ENCODE results near the gene ACAD11.

ACAD11 gene

GRCh38 chr3:132624790-132625189 lies 34.8 kb downstream of the ACAD11 start:
- Histone ChIP-seq H3K4ac (ENCODE audit: low read length) (no peak overlapping the region), H3K23ac (ENCODE audit: low read depth, low read length, poor library complexity) (no peak overlapping the region), H3K9me3 (replicated peaks in 1 of 2; ENCODE audit: control insufficient read depth in 2 of 2, insufficient read depth in 1 of 2, low read depth in 1 of 2, low read length in 2 of 2) (no peaks in the 10 kb centered on the region), H3K36me3 (replicated peaks in 1 of 2; ENCODE audit: control insufficient read depth in 2 of 2, insufficient read depth in 2 of 2, low read length in 2 of 2) (peaks cover 3 to 53% of the 10 kb centered on the region in 2 donors), H3K4me3 (ENCODE audit: low read length in 2 of 2) (no peak overlapping the region), H3K9ac (ENCODE audit: low read depth, low read length, poor library complexity) (no peak overlapping the region), H3K27ac (replicated peaks; ENCODE audit: low read length) (no peak overlapping the region), H3K79me1 (ENCODE audit: low read depth, low read length) (no peaks in the 10 kb centered on the region), H2BK5ac (ENCODE audit: low read length) (no peak overlapping the region), H3K27me3 (ENCODE audit: control insufficient read depth in 3 of 3, insufficient read depth in 3 of 3, low read depth in 1 of 3, low read length in 3 of 3) (no peaks in the 10 kb centered on the region), H2AFZ (ENCODE audit: low read length) (no peak overlapping the region), H3K4me2 (ENCODE audit: insufficient read depth, low read length, poor library complexity, severe bottlenecking) (no peak overlapping the region), H3K14ac (ENCODE audit: low read length) (no peak overlapping the region), H4K8ac (ENCODE audit: low read depth, low read length) (no peak overlapping the region), H3K18ac (ENCODE audit: low read length) (peak overlapping the region; percentile 52), H2AK5ac (ENCODE audit: low read depth, low read length) (no peak overlapping the region), H2BK15ac (ENCODE audit: low read length) (no peak overlapping the region), H3K4me1 (ENCODE audit: control insufficient read depth in 2 of 2, insufficient read depth in 1 of 2, low read depth in 1 of 2, low read length in 2 of 2) (no peaks in the 10 kb centered on the region), H2BK12ac (ENCODE audit: low read length) (no peak overlapping the region), H2BK120ac (ENCODE audit: low read depth, low read length) (no peak overlapping the region), H4K91ac (ENCODE audit: low read depth, low read length, poor library complexity) (no peak overlapping the region)
- no peak for DNase-seq (ENCODE audit: low spot score)
- WGBS, 2 donors (ENCODE audit: extremely low coverage in 2 of 2, insufficient read length in 2 of 2, insufficient replicate concordance in 1 of 2), result no CpG with 5 or more reads among the region's 7 CpGs

GRCh38 chr3:132623646-132624045 lies 36.0 kb downstream of the ACAD11 start:
- no peak overlapping the region for H4K91ac ChIP-seq (ENCODE audit: low read depth, low read length, poor library complexity)
- H3K4ac ChIP-seq (ENCODE audit: low read length), result no peak overlapping the region
- H4K8ac ChIP-seq (ENCODE audit: low read depth, low read length), result no peak overlapping the region
- H2BK15ac ChIP-seq (ENCODE audit: low read length), result no peak overlapping the region
- H3K79me1 ChIP-seq (ENCODE audit: low read depth, low read length), result no peaks in the 10 kb centered on the region
- H3K4me3 ChIP-seq (ENCODE audit: low read length in 2 of 2), result no peak overlapping the region
- H2BK120ac ChIP-seq (ENCODE audit: low read depth, low read length), result no peak overlapping the region
- no peak overlapping the region for H2AFZ ChIP-seq (ENCODE audit: low read length)
- DNase-seq (ENCODE audit: low spot score), result no peak
- H3K27ac ChIP-seq (replicated peaks; ENCODE audit: low read length), result no peak overlapping the region
- no peak overlapping the region for H3K18ac ChIP-seq (ENCODE audit: low read length)
- no peaks in the 10 kb centered on the region for H3K4me1 ChIP-seq (ENCODE audit: control insufficient read depth in 2 of 2, insufficient read depth in 1 of 2, low read depth in 1 of 2, low read length in 2 of 2)
- H3K23ac ChIP-seq (ENCODE audit: low read depth, low read length, poor library complexity), result no peak overlapping the region
- no peak overlapping the region for H3K4me2 ChIP-seq (ENCODE audit: insufficient read depth, low read length, poor library complexity, severe bottlenecking)
- H3K14ac ChIP-seq (ENCODE audit: low read length), result no peak overlapping the region
- H2BK5ac ChIP-seq (ENCODE audit: low read length), result no peak overlapping the region
- H3K9me3 ChIP-seq (replicated peaks in 1 of 2; ENCODE audit: control insufficient read depth in 2 of 2, insufficient read depth in 1 of 2, low read depth in 1 of 2, low read length in 2 of 2), result no peaks in the 10 kb centered on the region
- WGBS, 2 donors (ENCODE audit: extremely low coverage in 2 of 2, insufficient read length in 2 of 2, insufficient replicate concordance in 1 of 2), result no CpG with 5 or more reads among the region's 1 CpG
- no peak overlapping the region for H2BK12ac ChIP-seq (ENCODE audit: low read length)
- no peak overlapping the region for H2AK5ac ChIP-seq (ENCODE audit: low read depth, low read length)
- H3K27me3 ChIP-seq (ENCODE audit: control insufficient read depth in 3 of 3, insufficient read depth in 3 of 3, low read depth in 1 of 3, low read length in 3 of 3), result no peaks in the 10 kb centered on the region
- H3K9ac ChIP-seq (ENCODE audit: low read depth, low read length, poor library complexity), result no peak overlapping the region
- peaks cover 4 to 59% of the 10 kb centered on the region in 2 donors for H3K36me3 ChIP-seq (replicated peaks in 1 of 2; ENCODE audit: control insufficient read depth in 2 of 2, insufficient read depth in 2 of 2, low read length in 2 of 2)

GRCh38 chr3:132622761-132623160 lies 36.8 kb downstream of the ACAD11 start:
- no peaks in the 10 kb centered on the region for H3K79me1 ChIP-seq (ENCODE audit: low read depth, low read length)

GRCh38 chr3:132622148-132622547 lies 37.5 kb downstream of the ACAD11 start:
- no peak overlapping the region for H3K4me3 ChIP-seq (ENCODE audit: low read length in 2 of 2)
- H2BK5ac ChIP-seq (ENCODE audit: low read length), result no peak overlapping the region
- H4K91ac ChIP-seq (ENCODE audit: low read depth, low read length, poor library complexity), result no peak overlapping the region
- H3K79me1 ChIP-seq (ENCODE audit: low read depth, low read length), result no peaks in the 10 kb centered on the region
- no peak overlapping the region for H3K9ac ChIP-seq (ENCODE audit: low read depth, low read length, poor library complexity)
- H3K9me3 ChIP-seq (replicated peaks in 1 of 2; ENCODE audit: control insufficient read depth in 2 of 2, insufficient read depth in 1 of 2, low read depth in 1 of 2, low read length in 2 of 2), result no peaks in the 10 kb centered on the region
- no peak overlapping the region for H3K23ac ChIP-seq (ENCODE audit: low read depth, low read length, poor library complexity)
- H3K4me1 ChIP-seq (ENCODE audit: control insufficient read depth in 2 of 2, insufficient read depth in 1 of 2, low read depth in 1 of 2, low read length in 2 of 2), result no peaks in the 10 kb centered on the region
- no peak overlapping the region for H2BK15ac ChIP-seq (ENCODE audit: low read length)
- no peak overlapping the region for H3K14ac ChIP-seq (ENCODE audit: low read length)
- no CpG with 5 or more reads among the region's 1 CpG for WGBS, 2 donors (ENCODE audit: extremely low coverage in 2 of 2, insufficient read length in 2 of 2, insufficient replicate concordance in 1 of 2)
- H4K8ac ChIP-seq (ENCODE audit: low read depth, low read length), result no peak overlapping the region
- H2AFZ ChIP-seq (ENCODE audit: low read length), result no peak overlapping the region
- H2BK12ac ChIP-seq (ENCODE audit: low read length), result no peak overlapping the region
- no peaks in the 10 kb centered on the region for H3K27me3 ChIP-seq (ENCODE audit: control insufficient read depth in 3 of 3, insufficient read depth in 3 of 3, low read depth in 1 of 3, low read length in 3 of 3)
- H3K4me2 ChIP-seq (ENCODE audit: insufficient read depth, low read length, poor library complexity, severe bottlenecking), result no peak overlapping the region
- peaks cover 2 to 56% of the 10 kb centered on the region in 2 donors for H3K36me3 ChIP-seq (replicated peaks in 1 of 2; ENCODE audit: control insufficient read depth in 2 of 2, insufficient read depth in 2 of 2, low read length in 2 of 2)
- DNase-seq (ENCODE audit: low spot score), result no peak
- no peak overlapping the region for H3K27ac ChIP-seq (replicated peaks; ENCODE audit: low read length)
- H3K4ac ChIP-seq (ENCODE audit: low read length), result no peak overlapping the region
- H3K18ac ChIP-seq (ENCODE audit: low read length), result no peak overlapping the region
- no peak overlapping the region for H2BK120ac ChIP-seq (ENCODE audit: low read depth, low read length)
- no peak overlapping the region for H2AK5ac ChIP-seq (ENCODE audit: low read depth, low read length)

More at GRCh38 chr3:132622761-132623160, 36.8 kb downstream of the ACAD11 start:
- no peak overlapping the region for H3K23ac ChIP-seq (ENCODE audit: low read depth, low read length, poor library complexity)
- no peak overlapping the region for H3K27ac ChIP-seq (replicated peaks; ENCODE audit: low read length)
- no peak overlapping the region for H2BK120ac ChIP-seq (ENCODE audit: low read depth, low read length)
- peaks cover 4 to 59% of the 10 kb centered on the region in 2 donors for H3K36me3 ChIP-seq (replicated peaks in 1 of 2; ENCODE audit: control insufficient read depth in 2 of 2, insufficient read depth in 2 of 2, low read length in 2 of 2)
- H3K18ac ChIP-seq (ENCODE audit: low read length), result no peak overlapping the region
- WGBS, 2 donors (ENCODE audit: extremely low coverage in 2 of 2, insufficient read length in 2 of 2, insufficient replicate concordance in 1 of 2), result no CpG with 5 or more reads among the region's 1 CpG
- no peak overlapping the region for H3K4me2 ChIP-seq (ENCODE audit: insufficient read depth, low read length, poor library complexity, severe bottlenecking)
- H2BK5ac ChIP-seq (ENCODE audit: low read length), result no peak overlapping the region
- no peak overlapping the region for H3K4me3 ChIP-seq (ENCODE audit: low read length in 2 of 2)
- no peak overlapping the region for H2BK15ac ChIP-seq (ENCODE audit: low read length)
- H3K9me3 ChIP-seq (replicated peaks in 1 of 2; ENCODE audit: control insufficient read depth in 2 of 2, insufficient read depth in 1 of 2, low read depth in 1 of 2, low read length in 2 of 2), result no peaks in the 10 kb centered on the region
- H3K14ac ChIP-seq (ENCODE audit: low read length), result no peak overlapping the region
- H3K4ac ChIP-seq (ENCODE audit: low read length), result no peak overlapping the region
- H2AK5ac ChIP-seq (ENCODE audit: low read depth, low read length), result no peak overlapping the region
- no peak overlapping the region for H2BK12ac ChIP-seq (ENCODE audit: low read length)
- no peak overlapping the region for H2AFZ ChIP-seq (ENCODE audit: low read length)
- no peak overlapping the region for H4K91ac ChIP-seq (ENCODE audit: low read depth, low read length, poor library complexity)
- H3K27me3 ChIP-seq (ENCODE audit: control insufficient read depth in 3 of 3, insufficient read depth in 3 of 3, low read depth in 1 of 3, low read length in 3 of 3), result no peaks in the 10 kb centered on the region
- H4K8ac ChIP-seq (ENCODE audit: low read depth, low read length), result no peak overlapping the region
- H3K4me1 ChIP-seq (ENCODE audit: control insufficient read depth in 2 of 2, insufficient read depth in 1 of 2, low read depth in 1 of 2, low read length in 2 of 2), result no peaks in the 10 kb centered on the region
- no peak overlapping the region for H3K9ac ChIP-seq (ENCODE audit: low read depth, low read length, poor library complexity)
- DNase-seq (ENCODE audit: low spot score), result no peak
